Esophagus squamous epithelium (tissue), 4 donors: Measurements from ENCODE around the gene GAS2L1.

ENCODE experiments used
- CTCF ChIP-seq, 6 experiments: fragments of 450-650 bp in 4 of 6; fragments of 200-600 bp in 2 of 6; sonication (generic) in 2 of 6; IDR thresholded peaks; one replicate each; pipeline ENCODE4 v1.5.1; 2016 to 2019; ENCODE audit warnings: antibody characterized with exemption in 6 of 6, mild to moderate bottlenecking in 4 of 6, moderate library complexity in 4 of 6
- POLR2A ChIP-seq, 4 donors: fragments of 450-650 bp; IDR thresholded peaks; one replicate each; pipeline ENCODE4 v1.6.1; 2017; ENCODE audit warnings: antibody characterized with exemption in 4 of 4, mild to moderate bottlenecking in 4 of 4, moderate library complexity in 3 of 4

- no peak for TF ChIP-seq CTCF (IDR thresholded peaks at IDR 0.05)
- no peak for TF ChIP-seq POLR2A (IDR thresholded peaks at IDR 0.05)
Measured at GRCh38 chr22:29308791-29309262, 2.4 kb downstream of the GAS2L1 start.
